ENCODE data around the gene DLG2.

Gene DLG2

DNA sequence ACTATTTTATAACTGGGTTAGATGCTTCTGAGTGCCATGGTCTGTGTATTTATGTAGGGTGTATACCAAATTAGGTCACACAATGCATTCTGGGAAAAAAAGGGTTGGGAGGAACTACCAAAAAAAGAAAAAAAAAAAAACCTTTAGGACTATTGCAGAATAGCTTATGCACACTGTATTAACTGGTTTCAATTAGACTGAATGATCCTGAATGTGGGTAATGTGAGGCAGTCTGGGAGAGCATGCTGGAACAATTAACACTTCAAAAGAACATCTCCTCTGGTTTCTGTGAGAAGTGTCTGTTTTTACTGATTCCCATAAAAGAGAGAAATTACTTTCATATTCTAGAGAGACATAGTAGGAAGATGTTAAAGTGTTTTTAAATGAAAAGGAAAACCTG, 521.3 kb downstream of the DLG2 start:
- H3K4me3 ChIP-seq (ENCODE audit: low read length), result no peak overlapping the region
- DNase-seq (ENCODE audit: low read depth, low spot score), result no peak

DNA sequence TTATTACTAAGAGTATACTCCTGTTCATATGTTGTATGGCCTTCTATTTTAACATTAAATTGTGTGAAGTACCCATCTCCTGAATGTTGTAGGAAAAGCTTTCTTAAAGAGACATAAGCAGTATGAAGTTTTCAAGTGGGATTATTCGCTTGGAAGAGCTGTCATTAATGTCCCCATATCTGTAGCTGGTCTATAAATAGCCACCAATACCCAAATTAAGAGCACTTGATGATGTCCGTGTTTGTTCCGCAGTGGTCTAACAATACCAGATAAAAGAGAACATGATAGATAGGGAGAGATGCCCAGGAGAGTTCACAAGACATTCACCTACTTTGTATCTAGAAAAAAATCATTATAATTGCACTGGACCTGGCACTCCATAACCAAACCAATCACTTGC, 527.6 kb downstream of the DLG2 start:
- DNase-seq (ENCODE audit: low read depth, low spot score), result no peak
- no peak overlapping the region for H3K4me3 ChIP-seq (ENCODE audit: low read length)

DNA sequence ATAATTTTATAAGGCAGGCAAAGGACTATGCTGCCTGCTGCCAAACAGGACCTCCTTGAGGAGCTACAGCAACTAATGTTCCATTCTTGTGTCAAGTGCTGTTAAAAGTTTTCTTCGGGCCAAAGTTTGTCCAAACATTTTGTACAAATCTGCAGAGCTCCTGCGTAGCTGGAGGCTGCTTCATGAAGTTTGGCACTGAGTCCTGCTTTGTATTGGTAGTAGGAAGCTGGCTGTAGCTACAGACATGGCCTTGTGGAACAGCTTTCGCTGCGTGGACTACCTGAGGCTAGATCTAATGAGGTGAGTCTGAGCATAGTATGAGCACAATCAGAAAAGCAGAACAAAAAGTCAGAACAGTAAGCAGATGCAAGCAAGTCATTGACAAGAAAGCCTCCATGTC, 528.1 kb downstream of the DLG2 start:
- DNase-seq (ENCODE audit: low read depth, low spot score), result no peak

GRCh38 chr11:85096939-85097338, 530.2 kb downstream of the DLG2 start:
- DNase-seq (ENCODE audit: low read depth, low spot score), result peak; percentile 64
- no peak overlapping the region for H3K4me3 ChIP-seq (ENCODE audit: low read length)

More for the DNA sequence above, 528.1 kb downstream of the DLG2 start:
- H3K4me3 ChIP-seq (ENCODE audit: low read length), result no peak overlapping the region

DNA sequence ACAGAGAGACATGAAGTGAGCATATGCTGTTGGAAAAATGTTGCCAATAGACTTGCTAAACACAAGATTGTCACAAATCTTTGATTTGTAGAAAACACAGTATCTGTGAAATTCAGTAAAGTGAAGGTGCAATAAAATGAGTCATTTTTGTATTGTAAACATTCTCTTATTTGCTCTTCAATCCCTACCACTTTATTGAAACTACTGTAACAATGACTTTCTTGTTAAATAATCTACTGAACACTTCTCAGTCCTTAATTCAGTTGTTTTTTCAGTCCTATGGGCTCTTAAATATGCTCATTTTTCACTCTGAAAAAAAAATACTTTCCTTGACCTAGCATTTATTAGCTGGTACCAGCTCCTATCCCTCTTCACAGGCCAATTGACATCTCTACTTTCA, 531.9 kb downstream of the DLG2 start:
- no peak overlapping the region for H3K4me3 ChIP-seq (ENCODE audit: low read length)
- no peak for DNase-seq (ENCODE audit: low read depth, low spot score)

DNA sequence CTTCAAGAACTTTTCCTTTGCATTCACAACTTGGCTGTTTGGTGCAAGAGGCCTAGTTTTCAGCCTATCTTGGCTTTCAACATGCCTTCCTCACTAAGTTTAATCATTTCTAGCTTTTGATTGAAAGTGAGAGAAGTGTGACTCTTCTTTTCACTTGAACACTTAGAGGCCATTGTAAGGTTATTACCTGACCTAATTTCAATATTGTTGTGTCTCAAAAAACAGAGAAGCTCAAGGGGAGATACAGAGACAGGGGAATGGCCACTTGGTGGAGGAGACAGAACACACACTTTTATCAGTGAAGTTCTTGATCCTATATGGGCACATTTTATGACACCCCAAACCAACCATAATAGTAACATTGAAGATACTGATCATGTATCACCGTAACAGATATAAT, 532.3 kb downstream of the DLG2 start:
- DNase-seq (ENCODE audit: low read depth, low spot score), result no peak
- no peak overlapping the region for H3K4me3 ChIP-seq (ENCODE audit: low read length)

DNA sequence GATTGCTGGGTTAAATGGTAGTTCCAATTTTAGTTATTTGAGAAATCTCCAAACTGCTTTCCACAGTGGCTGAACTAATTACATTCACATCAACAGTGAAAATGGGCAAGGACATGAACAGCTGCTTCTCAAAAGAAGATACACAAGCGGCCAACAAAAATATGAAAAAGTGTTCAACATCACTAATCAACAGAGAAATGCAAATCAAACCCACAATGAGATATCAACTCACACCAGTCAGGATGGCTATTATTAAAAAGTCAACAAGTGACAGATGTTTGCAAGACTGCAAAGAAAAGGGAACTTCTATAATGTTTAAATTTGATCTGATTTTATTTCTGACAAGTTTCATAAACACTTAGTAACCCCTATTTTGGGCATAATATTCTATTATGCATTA, 537.5 kb downstream of the DLG2 start:
- DNase-seq (ENCODE audit: low read depth, low spot score), result no peak
- no peak overlapping the region for H3K4me3 ChIP-seq (ENCODE audit: low read length)

DNA sequence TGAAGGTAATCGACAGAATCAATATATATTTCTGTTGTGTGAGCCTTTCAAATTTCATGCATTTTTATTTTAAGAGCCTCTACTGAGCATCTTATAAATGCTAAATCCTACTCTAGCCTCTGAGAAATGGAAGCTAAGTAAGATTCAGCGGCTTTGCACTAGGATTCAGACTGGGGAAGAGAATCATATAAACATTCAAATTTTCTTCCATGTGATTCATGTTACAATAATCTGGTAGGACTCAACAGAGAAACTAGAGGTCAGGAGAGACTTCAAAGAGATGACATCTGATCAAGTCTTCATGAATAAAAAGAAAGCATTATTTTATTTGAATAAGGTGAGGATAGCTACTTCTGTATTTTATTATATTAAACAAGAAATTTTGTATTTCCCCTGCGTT, 538.9 kb downstream of the DLG2 start:
- H3K4me3 ChIP-seq (ENCODE audit: low read length), result no peak overlapping the region
- DNase-seq (ENCODE audit: low read depth, low spot score), result no peak

- H3K4me3 ChIP-seq (ENCODE audit: low read length), result no peak overlapping the region
- no peak for DNase-seq (ENCODE audit: low read depth, low spot score)
Observed at GRCh38 chr11:85086504-85087284, 540.5 kb downstream of the DLG2 start.

DNA sequence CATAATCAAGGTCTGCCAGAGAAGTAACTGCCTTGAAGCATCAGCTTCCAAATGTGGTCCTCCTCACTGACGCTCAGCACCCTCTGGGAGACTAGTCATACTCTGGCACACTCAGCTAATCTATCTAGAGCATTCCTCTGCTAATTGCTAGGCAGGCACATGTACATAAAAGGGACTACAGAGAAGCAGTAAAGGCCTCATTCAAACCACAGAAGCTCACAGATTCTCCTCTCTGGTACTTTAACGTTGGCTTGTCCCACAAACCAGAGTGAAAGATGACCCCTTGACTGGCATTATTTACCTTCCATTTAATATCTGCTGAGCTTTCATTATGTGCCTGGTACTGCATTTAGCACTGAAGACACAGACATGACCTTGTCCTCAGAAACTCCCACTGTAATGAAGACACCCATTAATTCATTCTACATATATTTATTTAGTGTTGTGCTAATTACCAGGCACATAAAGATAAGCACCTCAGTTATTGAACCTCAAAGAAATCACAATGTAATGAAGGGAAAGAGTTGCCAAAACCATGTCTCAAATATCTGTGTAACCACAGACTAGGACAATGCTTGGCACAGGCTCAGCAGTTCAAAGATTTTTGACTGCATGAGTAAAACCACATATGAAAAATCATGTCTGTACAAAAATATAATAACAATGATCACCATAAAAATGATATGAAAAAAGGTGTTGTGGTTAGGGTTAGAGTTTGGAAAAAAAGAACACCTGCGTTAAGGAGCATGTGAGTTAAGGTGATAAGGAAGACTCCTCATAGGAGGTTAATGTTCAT, 550.4 kb downstream of the DLG2 start:
- H3K4me3 ChIP-seq (ENCODE audit: low read length), result no peak overlapping the region
- DNase-seq (ENCODE audit: low read depth, low spot score), result peak; percentile 90

- DNase-seq (ENCODE audit: low read depth, low spot score), result no peak
- H3K4me3 ChIP-seq (ENCODE audit: low read length), result no peak overlapping the region
Observed at GRCh38 chr11:85062659-85063058, 564.5 kb downstream of the DLG2 start.

DNA sequence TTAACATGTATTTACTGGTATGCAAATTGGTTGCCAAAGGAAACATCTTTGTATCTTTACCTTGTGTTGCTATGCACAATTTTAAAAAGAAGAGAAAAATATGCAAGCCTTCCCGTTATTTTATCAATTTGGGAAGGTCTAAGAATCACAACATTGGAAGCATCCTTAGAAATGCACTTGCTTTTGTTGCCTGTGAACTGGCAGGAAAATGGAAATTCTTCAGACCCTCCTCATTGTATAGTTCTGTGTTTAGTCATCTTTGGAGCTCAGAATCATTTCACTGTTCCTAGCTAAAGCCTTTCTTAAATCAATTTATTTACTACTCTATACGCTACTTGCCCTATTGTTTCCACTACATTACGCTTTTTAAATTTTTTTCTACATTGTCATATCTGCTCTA, 574.5 kb downstream of the DLG2 start:
- H3K4me3 ChIP-seq (ENCODE audit: low read length), result no peak overlapping the region
- no peak for DNase-seq (ENCODE audit: low read depth, low spot score)

DNA sequence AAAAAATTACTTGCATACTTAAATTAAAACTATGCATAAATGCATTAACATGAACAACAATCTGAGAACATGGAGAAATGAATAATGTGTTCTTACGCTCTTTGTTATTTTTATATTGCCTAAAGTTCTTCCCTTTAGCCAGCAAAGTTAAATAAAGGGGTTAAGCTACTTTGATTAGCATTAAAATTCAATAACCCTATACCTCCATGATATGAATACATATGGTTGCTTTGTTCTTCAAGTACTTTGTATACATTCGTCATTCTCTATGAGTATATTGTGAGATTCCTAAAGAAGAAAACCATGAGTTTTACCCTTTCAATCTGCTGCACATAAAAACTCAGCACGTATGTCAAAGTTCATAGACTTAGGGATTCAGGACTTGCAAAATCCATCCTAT, 578.3 kb downstream of the DLG2 start:
- no peak overlapping the region for H3K4me3 ChIP-seq (ENCODE audit: low read length)
- DNase-seq (ENCODE audit: low read depth, low spot score), result no peak

DNA sequence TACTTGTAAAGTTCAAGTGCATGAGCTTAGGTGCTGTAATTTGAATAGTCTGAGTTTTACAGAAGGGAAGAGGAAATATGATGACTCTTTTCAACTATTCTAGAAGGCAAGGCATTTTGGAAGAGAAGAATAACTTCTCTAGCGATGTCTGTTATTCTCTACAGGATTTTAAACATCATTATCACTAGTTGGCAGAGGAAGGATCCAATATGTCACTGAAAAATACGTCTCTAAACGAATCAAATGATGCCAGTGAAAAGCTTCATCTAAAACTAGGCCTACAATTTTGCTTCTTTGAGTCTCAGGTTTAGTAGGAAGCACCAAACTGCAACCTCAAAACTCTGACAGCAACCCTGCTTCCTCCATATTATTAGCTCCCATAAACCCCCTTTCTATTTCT, 581.4 kb downstream of the DLG2 start:
- no peak overlapping the region for H3K4me3 ChIP-seq (ENCODE audit: low read length)
- no peak for DNase-seq (ENCODE audit: low read depth, low spot score)

DNA sequence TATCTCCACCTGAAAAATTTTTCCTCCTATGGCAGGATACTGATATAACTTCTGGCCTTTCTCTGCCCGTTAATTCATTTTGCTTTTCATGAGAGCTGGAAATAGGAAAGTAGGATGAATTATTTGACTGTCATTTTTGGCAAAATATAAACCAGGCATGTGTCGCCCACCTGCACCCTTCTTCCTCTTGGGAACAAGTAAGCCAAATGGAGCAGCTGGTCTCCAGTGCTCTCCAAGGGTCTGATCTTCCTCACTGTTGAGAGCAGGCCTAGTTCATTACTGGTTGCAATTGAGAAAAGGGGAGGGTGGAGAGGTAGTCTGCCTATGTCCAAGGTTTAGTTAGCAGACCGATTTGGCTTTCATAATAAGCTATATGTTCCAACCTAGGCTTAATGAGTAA, 582.2 kb downstream of the DLG2 start:
- DNase-seq (ENCODE audit: low read depth, low spot score), result no peak
- H3K4me3 ChIP-seq (ENCODE audit: low read length), result no peak overlapping the region

- no peak overlapping the region for H3K4me3 ChIP-seq (ENCODE audit: low read length)
- no peak for DNase-seq (ENCODE audit: low read depth, low spot score)
Observed at GRCh38 chr11:85042361-85042760, 584.8 kb downstream of the DLG2 start.

- no peak overlapping the region for H3K4me3 ChIP-seq (ENCODE audit: low read length)
- no peak for DNase-seq (ENCODE audit: low read depth, low spot score)
Observed at GRCh38 chr11:85040166-85040565, 587.0 kb downstream of the DLG2 start.

GRCh38 chr11:85029964-85030363, 597.2 kb downstream of the DLG2 start:
- DNase-seq (ENCODE audit: low read depth, low spot score), result no peak

GRCh38 chr11:85028329-85029101, 598.6 kb downstream of the DLG2 start:
- H3K4me3 ChIP-seq (ENCODE audit: low read length), result no peak overlapping the region
- no peak for DNase-seq (ENCODE audit: low read depth, low spot score)

More at GRCh38 chr11:85029964-85030363, 597.2 kb downstream of the DLG2 start:
- H3K4me3 ChIP-seq (ENCODE audit: low read length), result no peak overlapping the region

GRCh38 chr11:85027346-85027745, 599.8 kb downstream of the DLG2 start:
- DNase-seq (ENCODE audit: low read depth, low spot score), result no peak
- H3K4me3 ChIP-seq (ENCODE audit: low read length), result no peak overlapping the region
